NCI-H2196 treated with DMSO at 0.1 percent for 48 hours (cell line): ENCODE data around the gene SSUH2.

ENCODE experiments used
- DNase-seq: peaks from one replicate; lab custom pipeline; 2025; ENCODE audit not compliant: unreplicated experiment; lab: John Stamatoyannopoulos, UW

SSUH2 gene

GRCh38 chr3:8643693-8644365, 769 bp downstream of the SSUH2 start:
- DNase-seq, result no peak

GRCh38 chr3:8642001-8642400, 2.6 kb downstream of the SSUH2 start:
- DNase-seq, result no peak

- DNase-seq, result no peak
These were observed 3.1 kb downstream of the SSUH2 start for GRCh38 chr3:8641472-8641871.

- DNase-seq, result no peak
These were observed 4.4 kb downstream of the SSUH2 start for GRCh38 chr3:8640223-8640622.

- no peak for DNase-seq
These were observed 5.0 kb downstream of the SSUH2 start for GRCh38 chr3:8639659-8640000.

GRCh38 chr3:8638994-8639658, 5.5 kb downstream of the SSUH2 start:
- DNase-seq, result no peak

- DNase-seq, result no peak
These were observed 7.2 kb downstream of the SSUH2 start for GRCh38 chr3:8637348-8637747.

- DNase-seq, result no peak
These were observed 9.0 kb downstream of the SSUH2 start for GRCh38 chr3:8635631-8636030.

GRCh38 chr3:8635125-8635524, 9.5 kb downstream of the SSUH2 start:
- no peak for DNase-seq

- DNase-seq, result no peak
These were observed 12.0 kb downstream of the SSUH2 start for GRCh38 chr3:8632402-8633237.

GRCh38 chr3:8631661-8632060, 12.9 kb downstream of the SSUH2 start:
- DNase-seq, result no peak

- no peak for DNase-seq
These were observed 15.2 kb downstream of the SSUH2 start for GRCh38 chr3:8629151-8630021.

- DNase-seq, result no peak
These were observed 16.6 kb downstream of the SSUH2 start for GRCh38 chr3:8627949-8628348.

- DNase-seq, result no peak
These were observed 17.2 kb downstream of the SSUH2 start for GRCh38 chr3:8627201-8627940.

- DNase-seq, result no peak
These were observed 18.6 kb downstream of the SSUH2 start for GRCh38 chr3:8625991-8626390.

- no peak for DNase-seq
These were observed 20.0 kb downstream of the SSUH2 start for GRCh38 chr3:8624612-8625011.

GRCh38 chr3:8623741-8624140, 20.9 kb downstream of the SSUH2 start:
- no peak for DNase-seq

- DNase-seq, result no peak
These were observed 21.5 kb downstream of the SSUH2 start for GRCh38 chr3:8622873-8623691.

- no peak for DNase-seq
These were observed 22.7 kb downstream of the SSUH2 start for GRCh38 chr3:8621872-8622271.

GRCh38 chr3:8621141-8621540, 23.5 kb downstream of the SSUH2 start:
- no peak for DNase-seq
